SU-DHL-6 (cell line): Measurements from ENCODE around the gene ATRNL1.

Experiments used
- H2AFZ ChIP-seq: fragments of 200-600 bp; sonication (generic); 2 replicates; pipeline ENCODE4 v1.6.1; 2014; ENCODE audit warnings: low read depth, mild to moderate bottlenecking, moderate library complexity, mixed read lengths, antibody characterized with exemption, low read length; ENCODE audit not compliant: severe bottlenecking
- H3F3A ChIP-seq: fragments of 200-600 bp; shearing (Covaris generic); 2 replicates; pipeline ENCODE4 v1.6.0; 2016; ENCODE audit warnings: antibody characterized with exemption, mild to moderate bottlenecking; ENCODE audit not compliant: insufficient read depth
- H3K27ac ChIP-seq: fragments of 200-600 bp; sonication (generic); 2 replicates; pipeline ENCODE4 v1.5.1; 2016; ENCODE audit warnings: low read depth, mild to moderate bottlenecking, low read length, moderate library complexity, mixed read lengths
- H3K27me3 ChIP-seq: fragments of 200-600 bp; sonication (generic), shearing (Covaris generic); 2 replicates; pipeline ENCODE4 v1.6.0; 2014; ENCODE audit warnings: mild to moderate bottlenecking, low read length
- H3K36me3 ChIP-seq: fragments of 200-600 bp; sonication (generic); 2 replicates; pipeline ENCODE4 v1.6.1; 2014; ENCODE audit warnings: mild to moderate bottlenecking, low read length, mixed read lengths
- H3K4me2 ChIP-seq: fragments of 300-600, 200-600 bp; shearing (Covaris generic), sonication (generic); 2 replicates; pipeline ENCODE4 v1.6.0; 2014; ENCODE audit warnings: low read length, low read depth, mild to moderate bottlenecking; ENCODE audit not compliant: poor library complexity, severe bottlenecking
- H3K4me3 ChIP-seq: fragments of 200-600 bp; sonication (generic); 2 replicates; pipeline ENCODE4 v1.5.1; 2014; ENCODE audit warnings: antibody characterized with exemption, low read length, mild to moderate bottlenecking, mixed read lengths; ENCODE audit not compliant: insufficient read depth, poor library complexity, severe bottlenecking
- H3K79me2 ChIP-seq: fragments of 200-600 bp; sonication (generic); 2 replicates; pipeline ENCODE4 v1.6.1; 2014; ENCODE audit warnings: mild to moderate bottlenecking, low read length, moderate library complexity; ENCODE audit not compliant: insufficient read depth
- H3K9ac ChIP-seq: fragments of 200-600 bp; sonication (generic); 2 replicates; pipeline ENCODE4 v1.7.0; 2014; ENCODE audit warnings: mild to moderate bottlenecking, low read length
- H3K9me2 ChIP-seq: fragments of 200-600 bp; sonication (generic); replicated peaks from 2 replicates; pipeline ENCODE4 v1.6.1; 2014; ENCODE audit warnings: low read length; ENCODE audit not compliant: insufficient read depth
- H3K9me3 ChIP-seq: fragments of 200-600 bp; sonication (generic); 2 replicates; pipeline ENCODE4 v1.6.1; 2014; ENCODE audit warnings: low read length, mixed read lengths; ENCODE audit not compliant: insufficient read depth
- H4K20me1 ChIP-seq: fragments of 200-600 bp; sonication (generic); 2 replicates; pipeline ENCODE4 v1.6.1; 2014; ENCODE audit warnings: low read depth, mild to moderate bottlenecking, antibody characterized with exemption, low read length, moderate library complexity, mixed read lengths
- EZH2phosphoT487 ChIP-seq: fragments of 200-600 bp; sonication (generic), shearing (Covaris generic); conservative IDR thresholded peaks from 2 replicates; pipeline ENCODE4 v1.6.1; 2018; ENCODE audit warnings: mild to moderate bottlenecking, antibody characterized with exemption, low read length, moderate library complexity, mixed read lengths
- TF ChIP-seq, protein P1 (sequence below): fragments of 200-600 bp; sonication (generic); IDR thresholded peaks from one replicate; pipeline ENCODE4 v1.5.1; 2017; ENCODE audit warnings: antibody characterized with exemption, mild to moderate bottlenecking, low read length, moderate library complexity; ENCODE audit not compliant: insufficient read depth, poor library complexity, severe bottlenecking

Gene ATRNL1

DNA sequence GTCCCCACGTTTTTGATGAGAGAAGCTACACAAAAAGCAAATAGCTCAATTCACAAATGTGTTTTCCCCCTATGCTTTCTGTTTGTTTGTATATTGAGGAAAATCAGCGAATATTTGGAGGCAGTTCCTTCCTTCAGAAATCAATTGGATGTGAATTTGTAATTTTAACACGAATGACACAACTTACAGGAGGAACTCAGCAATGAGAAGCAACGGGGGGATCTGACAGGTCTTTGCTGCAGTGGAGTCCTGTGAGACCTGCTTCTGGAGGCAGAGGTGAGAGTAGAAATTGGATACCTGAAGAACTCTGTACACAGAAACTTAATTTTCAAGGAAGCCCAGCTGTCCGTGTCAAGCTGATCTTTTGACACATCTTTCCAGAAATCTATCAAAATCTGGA is 809.4 kb downstream of the ATRNL1 start:
- H3K9me3 ChIP-seq, result no peaks in the 10 kb centered on the region
- H2AFZ ChIP-seq, result no peak overlapping the region
- H3K4me3 ChIP-seq, result no peak overlapping the region
- no peak overlapping the region for H3K4me2 ChIP-seq
- TF ChIP-seq, protein P1, sequence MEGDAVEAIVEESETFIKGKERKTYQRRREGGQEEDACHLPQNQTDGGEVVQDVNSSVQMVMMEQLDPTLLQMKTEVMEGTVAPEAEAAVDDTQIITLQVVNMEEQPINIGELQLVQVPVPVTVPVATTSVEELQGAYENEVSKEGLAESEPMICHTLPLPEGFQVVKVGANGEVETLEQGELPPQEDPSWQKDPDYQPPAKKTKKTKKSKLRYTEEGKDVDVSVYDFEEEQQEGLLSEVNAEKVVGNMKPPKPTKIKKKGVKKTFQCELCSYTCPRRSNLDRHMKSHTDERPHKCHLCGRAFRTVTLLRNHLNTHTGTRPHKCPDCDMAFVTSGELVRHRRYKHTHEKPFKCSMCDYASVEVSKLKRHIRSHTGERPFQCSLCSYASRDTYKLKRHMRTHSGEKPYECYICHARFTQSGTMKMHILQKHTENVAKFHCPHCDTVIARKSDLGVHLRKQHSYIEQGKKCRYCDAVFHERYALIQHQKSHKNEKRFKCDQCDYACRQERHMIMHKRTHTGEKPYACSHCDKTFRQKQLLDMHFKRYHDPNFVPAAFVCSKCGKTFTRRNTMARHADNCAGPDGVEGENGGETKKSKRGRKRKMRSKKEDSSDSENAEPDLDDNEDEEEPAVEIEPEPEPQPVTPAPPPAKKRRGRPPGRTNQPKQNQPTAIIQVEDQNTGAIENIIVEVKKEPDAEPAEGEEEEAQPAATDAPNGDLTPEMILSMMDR, result no peak
- no peak for TF ChIP-seq EZH2phosphoT487
- no peaks in the 10 kb centered on the region for H3K36me3 ChIP-seq
- H3F3A ChIP-seq, result no peaks in the 10 kb centered on the region
- no peaks in the 10 kb centered on the region for H3K27me3 ChIP-seq
- H4K20me1 ChIP-seq, result no peaks in the 10 kb centered on the region
- H3K79me2 ChIP-seq, result no peaks in the 10 kb centered on the region
- no peaks in the 10 kb centered on the region for H3K9me2 ChIP-seq
- no peak overlapping the region for H3K27ac ChIP-seq
- H3K9ac ChIP-seq, result no peak overlapping the region

DNA sequence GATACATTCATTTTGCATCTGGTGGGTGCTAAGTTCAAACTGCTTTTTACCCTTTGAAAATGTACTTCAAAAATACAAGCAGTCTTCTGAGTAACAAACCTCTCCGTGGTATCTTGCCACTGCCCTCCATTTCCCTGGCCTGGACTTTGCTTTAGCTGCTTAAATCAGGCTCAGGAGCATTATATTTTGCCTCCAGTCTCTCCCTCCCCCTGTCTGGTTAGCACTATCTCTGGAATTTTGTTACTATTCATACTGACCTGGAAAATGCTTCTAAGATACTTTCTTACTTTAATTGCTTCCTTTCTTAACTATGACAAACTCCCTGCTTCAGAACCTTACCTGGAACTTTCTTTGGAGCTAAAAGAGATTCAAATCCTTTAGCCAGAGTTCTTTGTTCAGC is 810.0 kb downstream of the ATRNL1 start:
- H3K9me2 ChIP-seq, result no peaks in the 10 kb centered on the region
- no peak overlapping the region for H3K4me3 ChIP-seq
- TF ChIP-seq, protein P1, result no peak
- TF ChIP-seq EZH2phosphoT487, result no peak
- no peak overlapping the region for H3K4me2 ChIP-seq
- H3F3A ChIP-seq, result no peaks in the 10 kb centered on the region
- H3K36me3 ChIP-seq, result no peaks in the 10 kb centered on the region
- no peak overlapping the region for H3K9ac ChIP-seq
- no peaks in the 10 kb centered on the region for H3K27me3 ChIP-seq
- H4K20me1 ChIP-seq, result no peaks in the 10 kb centered on the region
- no peaks in the 10 kb centered on the region for H3K9me3 ChIP-seq
- no peak overlapping the region for H2AFZ ChIP-seq
- no peak overlapping the region for H3K27ac ChIP-seq
- no peaks in the 10 kb centered on the region for H3K79me2 ChIP-seq

DNA sequence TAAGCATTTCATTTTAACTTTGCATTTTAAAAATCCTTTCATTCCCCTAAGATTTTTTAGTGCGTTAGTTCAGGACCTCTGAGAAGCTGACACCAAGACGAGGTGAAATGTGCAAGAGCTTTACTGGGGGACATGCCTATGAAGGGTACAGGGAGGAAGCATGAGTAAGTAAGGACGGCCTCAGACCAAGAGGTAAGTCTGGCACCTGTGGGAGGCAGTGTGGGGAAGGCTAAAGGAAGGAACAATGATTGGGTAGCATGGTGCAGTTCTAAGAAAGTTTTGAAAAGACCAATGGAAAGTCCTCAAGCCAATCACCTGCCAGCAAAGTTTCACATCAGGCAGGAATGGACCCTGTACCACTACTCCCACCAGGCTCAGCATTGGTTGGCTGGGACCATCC is 810.7 kb downstream of the ATRNL1 start:
- H3K9me2 ChIP-seq, result no peaks in the 10 kb centered on the region
- no peak for TF ChIP-seq EZH2phosphoT487
- TF ChIP-seq, protein P1, result no peak
- H3K4me3 ChIP-seq, result no peak overlapping the region
- H3K9me3 ChIP-seq, result no peaks in the 10 kb centered on the region
- H3K9ac ChIP-seq, result no peak overlapping the region
- H2AFZ ChIP-seq, result no peak overlapping the region
- no peak overlapping the region for H3K4me2 ChIP-seq
- H3K36me3 ChIP-seq, result no peaks in the 10 kb centered on the region
- no peaks in the 10 kb centered on the region for H3K27me3 ChIP-seq
- no peak overlapping the region for H3K27ac ChIP-seq
- H3K79me2 ChIP-seq, result no peaks in the 10 kb centered on the region
- H3F3A ChIP-seq, result no peaks in the 10 kb centered on the region
- no peaks in the 10 kb centered on the region for H4K20me1 ChIP-seq
